ENCODE results near the gene CIC.
"Not testable (repeated sequence)": the region's sequence is repeated elsewhere in the genome, so short reads cannot be mapped to it uniquely, and the experiment has no call there.

CIC gene

DNA sequence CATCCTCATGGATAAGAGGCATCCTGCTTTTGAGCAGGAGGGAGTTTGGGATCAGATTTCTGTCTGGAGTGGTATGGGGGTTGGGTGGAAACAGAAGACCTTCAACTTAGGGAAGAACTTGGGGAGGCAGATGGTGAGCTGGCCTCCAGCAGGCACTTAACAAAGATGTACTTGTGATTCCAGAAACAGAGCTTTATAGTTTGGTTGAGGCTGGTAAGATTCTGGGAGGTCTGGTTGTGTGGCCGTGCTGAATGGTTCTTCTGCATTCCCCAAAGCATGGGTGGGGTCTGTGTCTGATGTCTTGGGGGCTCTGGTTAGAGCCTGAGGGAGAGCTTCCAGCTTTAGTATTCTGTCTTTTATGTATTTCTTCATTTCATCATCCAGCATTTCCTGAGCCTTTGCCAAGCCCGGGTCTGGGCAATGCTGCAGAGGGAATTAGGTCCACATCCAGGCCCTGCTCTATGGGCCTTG is 61.2 kb downstream of the CIC start:
- H3K9me3 ChIP-seq, result no peaks in the 10 kb centered on the region
- peaks cover 8% of the 10 kb centered on the region in 2 experiments for H3K4me1 ChIP-seq (ENCODE audit: control insufficient read depth in 1 of 2, insufficient read depth in 1 of 2, low read depth in 1 of 2, low read length in 1 of 2)
- no peaks in the 10 kb centered on the region for H3K27me3 ChIP-seq
- H3K4me3 ChIP-seq (ENCODE audit: low read depth in 1 of 2, low read length in 1 of 2), result no peak overlapping the region
- H3K36me3 ChIP-seq, result no peaks in the 10 kb centered on the region
- TF ChIP-seq, protein P1, sequence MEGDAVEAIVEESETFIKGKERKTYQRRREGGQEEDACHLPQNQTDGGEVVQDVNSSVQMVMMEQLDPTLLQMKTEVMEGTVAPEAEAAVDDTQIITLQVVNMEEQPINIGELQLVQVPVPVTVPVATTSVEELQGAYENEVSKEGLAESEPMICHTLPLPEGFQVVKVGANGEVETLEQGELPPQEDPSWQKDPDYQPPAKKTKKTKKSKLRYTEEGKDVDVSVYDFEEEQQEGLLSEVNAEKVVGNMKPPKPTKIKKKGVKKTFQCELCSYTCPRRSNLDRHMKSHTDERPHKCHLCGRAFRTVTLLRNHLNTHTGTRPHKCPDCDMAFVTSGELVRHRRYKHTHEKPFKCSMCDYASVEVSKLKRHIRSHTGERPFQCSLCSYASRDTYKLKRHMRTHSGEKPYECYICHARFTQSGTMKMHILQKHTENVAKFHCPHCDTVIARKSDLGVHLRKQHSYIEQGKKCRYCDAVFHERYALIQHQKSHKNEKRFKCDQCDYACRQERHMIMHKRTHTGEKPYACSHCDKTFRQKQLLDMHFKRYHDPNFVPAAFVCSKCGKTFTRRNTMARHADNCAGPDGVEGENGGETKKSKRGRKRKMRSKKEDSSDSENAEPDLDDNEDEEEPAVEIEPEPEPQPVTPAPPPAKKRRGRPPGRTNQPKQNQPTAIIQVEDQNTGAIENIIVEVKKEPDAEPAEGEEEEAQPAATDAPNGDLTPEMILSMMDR (IDR thresholded peaks at IDR 0.05), result no peak
- no peak overlapping the region for H3K27ac ChIP-seq

- not testable (repeated sequence) for H3K27ac ChIP-seq; H3K9me3 ChIP-seq; H3K36me3 ChIP-seq; H3K4me3 ChIP-seq (ENCODE audit: low read depth in 1 of 2, low read length in 1 of 2); H3K4me1 ChIP-seq (ENCODE audit: control insufficient read depth in 1 of 2, insufficient read depth in 1 of 2, low read depth in 1 of 2, low read length in 1 of 2); H3K27me3 ChIP-seq
Observed at GRCh38 chr19:42331333-42331732, 62.3 kb downstream of the CIC start.

- H3K4me1 ChIP-seq (ENCODE audit: control insufficient read depth in 1 of 2, insufficient read depth in 1 of 2, low read depth in 1 of 2, low read length in 1 of 2), result no peaks in the 10 kb centered on the region
- H3K9me3 ChIP-seq, result no peaks in the 10 kb centered on the region
- no peak overlapping the region for H3K27ac ChIP-seq
- TF ChIP-seq, protein P1 (IDR thresholded peaks at IDR 0.05), result no peak
- H3K36me3 ChIP-seq, result peaks cover 7% of the 10 kb centered on the region
- no peaks in the 10 kb centered on the region for H3K27me3 ChIP-seq
- no peak overlapping the region for H3K4me3 ChIP-seq (ENCODE audit: low read depth in 1 of 2, low read length in 1 of 2)
Observed at GRCh38 chr19:42332059-42332458, 63.0 kb downstream of the CIC start.

GRCh38 chr19:42333018-42333417 is 64.0 kb downstream of the CIC start:
- H3K4me1 ChIP-seq (ENCODE audit: control insufficient read depth in 1 of 2, insufficient read depth in 1 of 2, low read depth in 1 of 2, low read length in 1 of 2), result no peaks in the 10 kb centered on the region
- H3K27me3 ChIP-seq, result no peaks in the 10 kb centered on the region
- no peak overlapping the region for H3K4me3 ChIP-seq (ENCODE audit: low read depth in 1 of 2, low read length in 1 of 2)
- no peak overlapping the region for H3K27ac ChIP-seq
- TF ChIP-seq, protein P1 (IDR thresholded peaks at IDR 0.05), result no peak
- no peaks in the 10 kb centered on the region for H3K9me3 ChIP-seq
- peaks cover 7% of the 10 kb centered on the region for H3K36me3 ChIP-seq

DNA sequence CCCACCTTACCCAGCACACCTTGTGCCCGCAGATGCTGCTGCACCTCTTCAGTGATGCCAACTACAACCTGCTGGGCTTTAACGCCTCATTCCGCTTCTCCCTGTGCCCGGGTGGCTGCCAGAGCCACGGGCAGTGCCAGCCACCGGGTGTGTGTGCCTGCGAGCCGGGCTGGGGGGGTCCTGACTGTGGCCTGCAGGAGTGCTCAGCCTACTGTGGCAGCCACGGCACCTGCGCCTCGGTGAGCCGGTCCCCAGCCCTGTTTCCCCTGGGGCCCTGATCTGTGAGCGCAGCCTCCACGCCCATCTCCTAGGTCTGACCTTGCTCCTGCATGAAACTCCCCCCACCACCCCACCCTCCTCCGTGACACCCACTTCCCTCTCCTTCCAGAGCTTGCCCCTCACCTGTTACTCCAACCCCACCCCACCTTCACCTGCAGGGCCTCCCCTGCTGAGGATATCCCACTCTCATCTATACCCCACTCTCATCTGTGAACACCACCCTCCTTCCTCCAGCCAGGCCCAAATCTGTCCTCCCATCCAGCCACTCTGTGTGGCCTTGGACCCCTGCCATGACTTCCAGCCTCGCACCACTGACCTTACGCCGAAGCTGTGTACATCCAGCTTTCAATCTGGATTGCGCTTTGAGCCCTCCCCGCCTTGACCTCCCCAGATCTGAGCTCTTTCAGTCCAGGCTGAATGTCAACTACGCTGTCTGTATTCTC is 65.1 kb downstream of the CIC start:
- TF ChIP-seq, protein P1 (IDR thresholded peaks at IDR 0.05), result no peak
- no peak overlapping the region for H3K4me3 ChIP-seq (ENCODE audit: low read depth in 1 of 2, low read length in 1 of 2)
- H3K27ac ChIP-seq, result no peak overlapping the region
- no peaks in the 10 kb centered on the region for H3K4me1 ChIP-seq (ENCODE audit: control insufficient read depth in 1 of 2, insufficient read depth in 1 of 2, low read depth in 1 of 2, low read length in 1 of 2)
- peaks cover 7% of the 10 kb centered on the region for H3K36me3 ChIP-seq
- no peaks in the 10 kb centered on the region for H3K9me3 ChIP-seq
- H3K27me3 ChIP-seq, result no peaks in the 10 kb centered on the region

GRCh38 chr19:42334697-42335373 is 65.8 kb downstream of the CIC start:
- no peaks in the 10 kb centered on the region for H3K27me3 ChIP-seq
- no peak overlapping the region for H3K4me3 ChIP-seq (ENCODE audit: low read depth in 1 of 2, low read length in 1 of 2)
- H3K36me3 ChIP-seq, result peaks cover 7% of the 10 kb centered on the region
- H3K9me3 ChIP-seq, result no peaks in the 10 kb centered on the region
- no peaks in the 10 kb centered on the region for H3K4me1 ChIP-seq (ENCODE audit: control insufficient read depth in 1 of 2, insufficient read depth in 1 of 2, low read depth in 1 of 2, low read length in 1 of 2)
- no peak overlapping the region for H3K27ac ChIP-seq
- TF ChIP-seq, protein P1 (IDR thresholded peaks at IDR 0.05), result no peak

All from neutrophil (primary cell).